Measurements from ENCODE around the gene MAGI3.

Gene MAGI3

GRCh38 chr1:113508364-113509164 is 118.2 kb downstream of the MAGI3 start:
- no peak for TF ChIP-seq NFIC (IDR thresholded peaks at IDR 0.05)
- no peak for TF ChIP-seq CREB1 (IDR thresholded peaks at IDR 0.05; ENCODE audit: low read depth)
- no peak for TF ChIP-seq EP300 (IDR thresholded peaks at IDR 0.05; ENCODE audit: borderline replicate concordance)
- TF ChIP-seq RAD21 (IDR thresholded peaks at IDR 0.05; ENCODE audit: low read depth): no peak
- no peak for TF ChIP-seq REST (IDR thresholded peaks at IDR 0.05; ENCODE audit: low read depth)
- TF ChIP-seq TEAD4 (IDR thresholded peaks at IDR 0.05): no peak
- TF ChIP-seq YY1 (IDR thresholded peaks at IDR 0.05; ENCODE audit: low read depth): no peak
- no peak for TF ChIP-seq MAX (IDR thresholded peaks at IDR 0.05)
- no peak for TF ChIP-seq FOXM1 (IDR thresholded peaks at IDR 0.05; ENCODE audit: borderline replicate concordance, low read depth)
- TF ChIP-seq TAF1 (IDR thresholded peaks at IDR 0.05; ENCODE audit: low read depth): no peak
- TF ChIP-seq ZBTB7A (IDR thresholded peaks at IDR 0.05; ENCODE audit: low read depth): no peak
- TF ChIP-seq TCF12 (IDR thresholded peaks at IDR 0.05; ENCODE audit: low read depth): no peak
- TF ChIP-seq CEBPB (IDR thresholded peaks at IDR 0.05): no peak
- TF ChIP-seq USF1 (IDR thresholded peaks at IDR 0.05): no peak
- no peak for TF ChIP-seq EGR1 (IDR thresholded peaks at IDR 0.05)

- TF ChIP-seq YY1 (IDR thresholded peaks at IDR 0.05; ENCODE audit: low read depth): no peak
- TF ChIP-seq USF1 (IDR thresholded peaks at IDR 0.05): 0 out of 2 replicates have a peak, but pooled peaks have one; percentile 8
These were observed 121.0 kb downstream of the MAGI3 start for GRCh38 chr1:113511269-113511668.

- TF ChIP-seq YY1 (IDR thresholded peaks at IDR 0.05; ENCODE audit: low read depth): no peak
- no peak for TF ChIP-seq REST (IDR thresholded peaks at IDR 0.05; ENCODE audit: low read depth)
- no peak for TF ChIP-seq CREB1 (IDR thresholded peaks at IDR 0.05; ENCODE audit: low read depth)
- TF ChIP-seq EGR1 (IDR thresholded peaks at IDR 0.05): no peak
- TF ChIP-seq EP300 (IDR thresholded peaks at IDR 0.05; ENCODE audit: borderline replicate concordance): no peak
- TF ChIP-seq USF1 (IDR thresholded peaks at IDR 0.05): no peak
- no peak for TF ChIP-seq TAF1 (IDR thresholded peaks at IDR 0.05; ENCODE audit: low read depth)
- TF ChIP-seq NFIC (IDR thresholded peaks at IDR 0.05): no peak
- TF ChIP-seq TCF12 (IDR thresholded peaks at IDR 0.05; ENCODE audit: low read depth): no peak
- TF ChIP-seq ZBTB7A (IDR thresholded peaks at IDR 0.05; ENCODE audit: low read depth): no peak
- TF ChIP-seq RAD21 (IDR thresholded peaks at IDR 0.05; ENCODE audit: low read depth): no peak
- no peak for TF ChIP-seq TEAD4 (IDR thresholded peaks at IDR 0.05)
- no peak for TF ChIP-seq CEBPB (IDR thresholded peaks at IDR 0.05)
- no peak for TF ChIP-seq MAX (IDR thresholded peaks at IDR 0.05)
- TF ChIP-seq FOXM1 (IDR thresholded peaks at IDR 0.05; ENCODE audit: borderline replicate concordance, low read depth): no peak
These were observed 125.2 kb downstream of the MAGI3 start for GRCh38 chr1:113515498-113515897.

GRCh38 chr1:113517346-113517745 is 127.0 kb downstream of the MAGI3 start:
- TF ChIP-seq REST (IDR thresholded peaks at IDR 0.05; ENCODE audit: low read depth) (no peak), TCF12 (IDR thresholded peaks at IDR 0.05; ENCODE audit: low read depth) (no peak), ZBTB7A (IDR thresholded peaks at IDR 0.05; ENCODE audit: low read depth) (no peak), FOXM1 (IDR thresholded peaks at IDR 0.05; ENCODE audit: borderline replicate concordance, low read depth) (no peak), EP300 (IDR thresholded peaks at IDR 0.05; ENCODE audit: borderline replicate concordance) (no peak), USF1 (IDR thresholded peaks at IDR 0.05) (no peak), TEAD4 (IDR thresholded peaks at IDR 0.05) (no peak)

All from Ishikawa (cell line).